HG03432 (cell line): Measurements from ENCODE around the gene SEMA3D.
"Not testable (repeated sequence)": the region's sequence is repeated elsewhere in the genome, so short reads cannot be mapped to it uniquely, and the experiment has no call there.

ENCODE experiments used
- ATAC-seq: cut with Tn5 transposase; IDR thresholded peaks from one replicate; pipeline ENCODE4 v1.9.1; 2021; ENCODE audit warnings: mild to moderate bottlenecking, moderate library complexity; ENCODE audit not compliant: unreplicated experiment

Gene SEMA3D

DNA sequence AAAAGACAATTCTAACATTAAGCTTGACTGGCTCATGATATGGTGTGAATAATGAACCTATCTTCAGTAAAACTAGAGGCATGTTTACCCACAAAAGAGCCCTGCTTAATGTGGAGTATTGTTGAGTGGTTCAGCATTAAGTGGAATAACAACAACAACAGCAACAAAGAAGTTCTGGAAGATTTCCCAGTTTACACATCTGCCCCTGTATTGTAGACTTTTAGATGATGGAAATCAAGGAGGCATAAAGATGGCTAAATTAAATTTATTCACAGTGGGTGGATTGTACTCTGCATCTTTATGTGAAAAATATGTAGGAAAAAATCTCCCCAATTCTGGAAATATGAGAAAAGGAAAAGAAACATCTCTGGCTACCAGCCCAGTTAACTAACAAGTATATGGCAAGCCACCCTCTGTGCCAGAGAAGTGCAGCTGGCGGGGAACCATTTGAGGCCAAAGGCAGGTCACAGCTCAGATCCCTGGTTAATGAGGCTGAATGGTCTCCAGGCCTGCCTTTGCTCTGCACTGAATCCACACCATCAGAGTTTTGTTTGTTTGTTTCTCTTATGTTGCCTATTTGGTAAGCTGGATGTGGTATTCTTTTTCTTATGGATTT, 186.0 kb downstream of the SEMA3D start:
- no peak for ATAC-seq

DNA sequence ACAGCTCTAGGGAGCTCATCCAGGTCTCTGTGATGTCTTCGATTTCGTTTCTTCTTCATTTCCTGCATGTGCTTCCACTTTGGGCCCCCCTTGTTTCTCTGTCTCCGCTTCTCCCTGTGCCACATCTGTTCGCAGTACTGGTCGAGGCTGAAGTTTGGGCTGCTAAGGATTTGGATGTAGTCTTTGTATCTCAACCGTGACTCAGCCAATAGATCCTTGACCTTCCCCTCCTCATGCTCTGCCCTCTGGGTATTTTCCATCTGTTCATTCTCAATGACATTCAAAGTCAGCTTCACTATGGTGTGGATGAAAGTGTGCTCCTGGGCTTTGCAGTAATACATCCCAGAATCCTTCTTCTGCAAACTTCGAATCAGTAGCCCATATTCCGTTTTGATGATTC, 187.4 kb downstream of the SEMA3D start:
- no peak for ATAC-seq

DNA sequence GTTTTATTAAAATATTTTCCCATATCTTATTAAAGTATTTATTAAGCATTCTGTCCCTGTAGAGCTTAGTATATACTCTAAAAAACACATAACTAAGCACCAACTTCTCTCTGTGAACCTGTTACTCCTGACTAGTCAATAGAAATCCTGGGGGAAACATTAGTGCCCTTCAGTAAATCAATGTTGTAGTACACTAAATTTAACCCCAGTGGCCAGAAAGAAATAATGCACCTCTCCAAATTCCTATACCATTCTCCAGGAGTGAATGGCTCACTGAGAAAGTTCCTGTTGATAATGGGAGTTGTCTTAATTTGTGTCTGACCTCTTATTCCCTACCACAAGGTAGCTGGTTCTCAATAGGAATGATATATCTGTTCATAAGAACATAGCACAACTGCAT, 188.2 kb downstream of the SEMA3D start:
- ATAC-seq, result no peak

DNA sequence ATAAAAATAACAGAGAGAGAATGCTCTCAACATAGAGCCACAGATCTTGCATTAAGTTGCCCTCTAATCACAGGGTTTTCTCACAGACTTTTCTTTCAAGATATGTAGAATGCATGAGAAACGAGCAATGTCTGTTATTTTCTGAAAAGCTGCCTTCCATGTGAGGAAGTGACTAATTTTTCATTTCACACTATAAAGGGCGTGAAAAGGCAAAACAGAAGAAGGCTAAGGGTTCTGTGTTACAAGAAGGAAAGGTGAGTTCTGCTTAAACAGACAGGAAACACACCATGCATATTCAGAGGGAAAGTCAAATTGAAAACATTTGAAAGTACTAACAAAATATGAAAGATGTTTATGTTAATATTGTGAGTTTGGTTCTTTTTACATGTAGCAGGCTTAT, 189.2 kb downstream of the SEMA3D start:
- ATAC-seq, result no peak

DNA sequence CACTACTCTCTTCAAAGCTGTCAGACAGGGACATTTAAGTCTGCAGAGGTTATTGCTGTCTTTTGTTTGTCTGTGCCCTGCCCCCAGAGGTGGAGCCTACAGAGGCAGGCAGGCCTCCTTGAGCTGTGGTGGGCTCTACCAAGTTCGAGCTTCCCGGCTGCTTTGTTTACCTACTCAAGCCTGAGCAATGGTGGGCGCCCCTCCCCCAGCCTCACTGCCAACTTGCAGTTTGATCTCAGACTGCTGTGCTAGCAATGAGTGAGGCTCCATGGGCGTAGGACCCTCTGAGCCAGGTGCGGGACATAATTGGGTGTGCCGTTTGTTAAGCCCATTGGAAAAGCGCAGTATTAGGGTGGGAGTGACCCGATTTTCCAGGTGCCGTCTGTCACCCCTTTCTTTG, 193.9 kb downstream of the SEMA3D start:
- not testable (repeated sequence) for ATAC-seq

DNA sequence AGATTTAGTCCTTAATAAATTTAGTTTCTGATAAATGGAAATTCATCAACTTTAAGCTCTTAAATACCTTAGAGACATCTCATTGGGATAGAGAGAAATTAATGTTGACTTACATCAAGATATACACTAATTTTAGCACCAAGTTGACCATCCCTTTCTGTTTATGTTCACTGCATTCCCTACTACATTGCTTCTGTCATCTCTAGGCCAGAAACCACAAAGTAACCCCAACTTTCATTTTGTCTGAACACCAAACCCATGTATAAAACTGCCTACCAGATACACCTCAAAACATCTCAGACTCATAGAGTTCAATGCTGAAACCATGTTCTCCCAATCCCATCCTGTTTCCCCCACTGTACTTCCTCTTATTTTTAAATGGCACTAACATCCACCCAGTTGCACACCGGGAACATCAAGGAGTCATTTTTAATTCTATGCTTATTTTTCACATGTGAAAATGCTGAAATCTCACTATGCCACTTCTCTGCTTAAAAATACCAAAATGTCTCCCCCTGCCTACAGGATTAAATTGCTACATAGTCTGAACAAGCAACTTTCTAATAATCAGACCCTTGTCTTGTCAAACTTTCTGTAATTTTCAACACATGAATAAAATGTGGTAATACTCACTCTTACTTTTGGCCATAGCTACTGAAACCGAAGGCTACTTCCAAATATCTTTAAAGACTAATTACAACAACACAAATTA, 201.6 kb downstream of the SEMA3D start:
- ATAC-seq, result no peak

DNA sequence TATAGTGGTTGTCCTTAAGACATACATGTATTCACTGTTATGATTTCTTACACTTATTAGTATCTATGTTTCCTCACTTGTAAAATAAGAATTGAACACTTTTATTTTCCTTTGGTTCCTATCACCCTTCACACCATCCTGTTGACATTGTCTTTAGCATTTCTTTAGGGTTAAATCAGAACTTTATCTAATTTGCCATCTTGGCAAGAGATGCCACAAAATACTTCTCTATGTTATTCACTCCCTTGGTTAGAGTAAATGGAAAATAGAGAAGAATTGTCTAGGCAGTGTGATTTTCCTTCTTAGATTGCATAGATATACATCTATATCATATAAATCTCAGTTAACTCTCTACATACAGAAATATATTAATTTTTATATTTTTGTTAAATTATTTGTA, 204.7 kb downstream of the SEMA3D start:
- ATAC-seq, result no peak

DNA sequence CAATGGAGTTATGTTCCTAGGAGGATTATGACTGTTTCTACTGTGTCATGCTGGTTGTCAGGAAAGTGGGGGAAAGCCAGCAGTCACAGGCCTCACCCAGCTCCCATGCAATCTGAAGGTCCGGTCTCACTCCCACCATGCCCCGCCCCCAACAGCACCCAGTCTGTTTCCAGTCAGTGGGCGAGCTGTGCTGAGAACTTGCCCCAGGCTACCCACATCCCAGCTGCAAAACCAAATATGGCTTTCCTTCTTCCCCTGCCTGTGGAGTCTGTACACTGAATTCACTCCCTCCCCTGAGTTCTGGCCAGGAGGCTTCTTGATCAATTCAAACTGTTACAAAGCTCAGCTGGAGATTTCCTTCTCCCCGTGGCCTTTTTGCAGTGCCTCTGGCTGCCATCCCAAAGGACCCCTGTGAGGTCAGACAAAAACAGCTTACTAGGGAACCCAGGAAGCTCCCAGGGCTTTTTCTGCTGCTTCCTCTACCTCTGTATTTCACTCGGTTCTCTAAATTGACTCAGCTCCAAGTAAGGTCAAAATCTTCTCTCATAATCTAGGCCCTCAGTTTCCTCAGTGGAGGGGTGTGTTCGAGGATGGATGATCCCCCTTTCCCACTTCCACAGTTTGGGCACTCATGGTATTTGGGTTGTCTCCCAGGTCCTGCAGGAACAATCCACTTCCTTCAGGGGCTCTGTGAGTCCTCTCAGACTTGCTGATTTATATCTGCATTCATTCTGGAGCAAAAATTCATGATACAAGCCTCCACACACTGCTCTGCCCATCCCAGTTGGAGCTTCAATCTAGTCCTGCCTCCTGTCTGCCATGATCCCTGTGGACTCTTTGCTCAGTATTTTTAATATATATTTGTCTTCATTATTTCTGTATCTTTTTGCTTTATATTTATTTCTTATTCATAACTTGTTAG, 205.5 kb downstream of the SEMA3D start:
- ATAC-seq, result no peak

DNA sequence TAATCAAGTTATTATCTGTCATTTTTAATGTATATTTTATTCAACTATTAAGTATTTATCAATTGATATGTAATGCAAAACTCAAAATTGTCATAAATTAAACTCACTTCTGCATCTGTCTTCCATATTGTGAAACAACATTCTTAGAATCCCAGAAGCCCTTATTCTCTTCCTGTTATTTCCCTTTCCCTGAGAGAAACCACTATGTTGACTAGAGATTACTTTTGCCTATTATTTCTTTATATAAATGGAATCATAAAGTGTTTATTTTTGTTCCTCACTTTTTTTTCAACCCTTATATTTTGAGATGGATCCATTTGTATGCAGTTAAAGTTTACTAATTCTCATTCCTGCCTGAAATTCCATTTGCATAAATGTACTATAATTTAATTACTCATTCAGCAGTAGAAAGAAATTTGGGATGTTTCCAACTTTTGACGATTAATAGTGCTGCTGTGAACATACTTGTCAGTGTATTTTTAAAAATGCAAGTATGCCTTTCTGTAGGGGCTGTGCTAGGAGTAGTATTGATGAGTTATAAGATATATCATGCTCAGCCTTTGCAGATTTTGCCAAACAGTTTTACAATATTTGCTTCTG, 211.2 kb downstream of the SEMA3D start:
- ATAC-seq, result no peak

DNA sequence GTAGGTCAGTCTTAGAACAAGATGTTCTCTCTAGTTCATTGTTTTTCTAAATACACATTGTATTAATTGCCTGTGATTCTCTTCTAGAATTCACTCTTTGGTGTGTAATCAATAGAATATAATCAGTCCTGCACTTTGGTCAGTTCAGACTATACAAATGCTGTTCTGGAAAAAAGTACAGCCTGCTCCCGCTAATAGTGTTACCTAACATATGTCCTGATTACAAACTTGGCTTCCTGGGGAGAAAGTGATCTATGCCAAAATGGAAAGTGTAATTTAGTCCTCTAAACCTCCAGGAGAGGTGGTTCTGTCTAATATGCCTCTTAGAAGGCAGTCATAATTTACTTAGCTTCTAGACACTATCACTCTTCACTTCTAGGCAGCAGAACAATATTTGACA, 215.5 kb downstream of the SEMA3D start:
- no peak for ATAC-seq

DNA sequence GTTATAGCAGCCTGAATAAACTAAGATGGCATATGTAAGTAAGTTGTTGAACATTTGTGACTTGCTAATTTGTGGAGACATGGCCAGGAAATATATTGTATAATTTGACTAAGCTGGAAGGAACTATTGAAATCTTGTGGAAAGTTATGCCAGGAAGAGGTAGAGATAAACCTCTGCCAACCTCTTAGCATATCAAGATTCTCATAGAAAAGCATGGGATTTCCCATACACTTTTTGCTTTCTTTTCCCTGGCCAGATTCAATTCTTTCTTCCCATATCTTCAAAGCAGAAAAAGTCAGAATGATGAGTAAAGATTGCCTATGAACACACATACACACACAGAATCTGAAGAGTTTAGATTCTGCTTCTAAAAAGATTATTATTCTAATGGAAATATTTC, 216.2 kb downstream of the SEMA3D start:
- ATAC-seq, result no peak

DNA sequence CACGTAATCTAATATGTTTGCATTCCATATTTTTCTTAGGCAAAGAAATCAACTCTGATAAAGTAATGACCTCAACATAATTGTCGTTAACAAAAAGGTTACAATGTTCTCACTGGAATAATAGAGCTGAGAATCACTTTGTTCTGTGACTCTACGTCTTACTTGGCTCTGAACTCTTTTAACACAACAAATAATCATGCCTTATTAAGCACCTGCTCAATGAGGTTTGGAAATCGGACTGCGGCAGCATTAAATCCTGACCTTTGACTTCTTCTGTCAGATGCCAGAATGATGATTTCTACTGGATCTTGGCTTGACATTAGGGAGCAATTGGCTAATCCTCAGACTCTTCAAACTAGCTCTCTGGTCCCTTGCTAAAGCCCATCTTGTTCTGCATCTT, 233.6 kb downstream of the SEMA3D start:
- no peak for ATAC-seq

DNA sequence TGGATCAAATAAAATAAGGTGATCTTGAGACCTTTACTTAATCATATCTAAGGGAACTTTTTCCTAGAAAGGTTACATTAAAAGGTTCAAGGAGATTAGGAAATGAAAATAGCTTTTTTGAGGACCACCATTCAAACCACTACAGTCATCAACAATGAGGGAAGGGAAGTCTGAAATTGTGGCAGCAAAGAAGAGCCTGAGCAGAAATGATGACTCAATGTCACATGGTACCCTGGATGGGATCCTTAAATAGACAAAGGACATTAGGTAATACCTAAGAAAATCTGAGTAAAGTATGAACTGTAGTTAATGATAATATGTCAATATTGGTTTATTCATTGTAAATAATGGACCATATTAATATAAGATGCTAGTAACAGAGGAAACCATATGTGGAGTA, 236.0 kb downstream of the SEMA3D start:
- ATAC-seq, result no peak

DNA sequence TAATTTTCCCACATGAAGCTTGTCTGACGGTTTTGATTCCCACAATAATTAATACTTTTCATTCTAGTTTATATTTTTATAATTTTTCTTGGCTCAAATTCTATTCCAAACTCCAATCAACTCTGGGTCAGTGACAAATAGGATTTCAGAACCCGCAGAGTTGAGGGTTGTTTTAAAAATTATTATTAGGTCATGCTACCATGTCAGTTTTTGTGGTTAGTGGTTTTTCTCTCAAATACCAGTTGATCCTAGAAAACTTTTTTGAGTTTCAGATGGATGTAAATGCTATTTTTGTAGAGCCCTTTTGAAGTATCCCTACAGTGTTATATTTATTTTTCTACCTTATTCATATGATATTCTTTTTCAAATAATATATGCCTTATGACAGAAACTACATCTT, 237.4 kb downstream of the SEMA3D start:
- no peak for ATAC-seq

DNA sequence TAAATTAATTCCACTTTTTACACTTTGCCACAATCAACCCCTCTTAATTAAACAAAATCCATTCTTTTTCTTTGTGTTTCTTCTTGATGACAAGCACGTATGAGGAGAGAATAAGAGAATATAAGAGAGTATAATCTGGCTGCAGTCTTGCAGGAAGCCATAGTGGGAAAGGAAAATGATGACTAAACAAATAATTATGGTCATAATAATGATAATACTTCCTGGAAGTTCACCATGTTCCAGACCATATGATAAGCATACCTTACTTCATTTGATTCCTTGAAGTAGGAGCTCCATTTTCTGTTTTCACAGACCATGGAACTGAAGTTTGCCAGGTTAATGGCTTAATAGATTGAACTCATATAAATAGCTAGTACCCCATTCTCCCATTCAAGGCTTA, 237.8 kb downstream of the SEMA3D start:
- ATAC-seq, result no peak

DNA sequence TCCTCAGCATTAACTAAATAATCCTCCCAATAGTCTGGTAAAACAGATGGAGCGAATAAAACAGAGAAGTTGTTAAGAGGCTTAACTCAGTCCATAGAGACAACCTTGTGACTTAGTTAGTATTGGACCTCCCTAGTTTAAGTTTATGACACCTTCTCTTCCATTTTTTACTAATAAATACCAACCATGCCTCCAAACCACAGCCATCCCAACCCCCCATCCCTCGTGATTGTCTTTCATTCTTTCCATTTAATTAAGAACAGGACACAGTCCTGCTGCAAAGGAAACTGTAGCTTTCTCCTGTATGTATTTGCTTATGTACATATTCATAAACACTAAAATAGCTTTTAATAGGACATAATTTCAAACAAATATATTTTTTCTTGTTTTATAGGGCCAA, 238.2 kb downstream of the SEMA3D start:
- no peak for ATAC-seq

DNA sequence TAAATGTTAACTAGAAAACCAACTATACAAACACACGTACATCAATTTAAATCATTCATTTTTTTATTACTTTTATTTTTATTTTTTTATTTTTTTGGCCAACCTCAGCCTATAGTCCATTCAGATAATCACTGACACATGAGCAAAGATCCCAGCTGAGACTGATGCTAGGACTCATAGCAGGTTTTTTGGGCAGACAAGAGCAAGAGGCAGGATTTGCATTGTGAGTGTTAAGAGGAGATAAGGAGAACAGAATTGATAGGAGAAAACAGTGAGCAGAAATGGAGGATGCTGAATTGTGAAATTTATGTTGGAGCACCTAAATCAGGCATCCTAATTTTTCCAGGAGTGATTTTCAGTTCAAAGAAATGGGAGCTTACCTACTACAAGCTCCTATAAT, 240.3 kb downstream of the SEMA3D start:
- ATAC-seq, result no peak
